Measurements from ENCODE around the gene SLC9B1.

Gene SLC9B1

DNA sequence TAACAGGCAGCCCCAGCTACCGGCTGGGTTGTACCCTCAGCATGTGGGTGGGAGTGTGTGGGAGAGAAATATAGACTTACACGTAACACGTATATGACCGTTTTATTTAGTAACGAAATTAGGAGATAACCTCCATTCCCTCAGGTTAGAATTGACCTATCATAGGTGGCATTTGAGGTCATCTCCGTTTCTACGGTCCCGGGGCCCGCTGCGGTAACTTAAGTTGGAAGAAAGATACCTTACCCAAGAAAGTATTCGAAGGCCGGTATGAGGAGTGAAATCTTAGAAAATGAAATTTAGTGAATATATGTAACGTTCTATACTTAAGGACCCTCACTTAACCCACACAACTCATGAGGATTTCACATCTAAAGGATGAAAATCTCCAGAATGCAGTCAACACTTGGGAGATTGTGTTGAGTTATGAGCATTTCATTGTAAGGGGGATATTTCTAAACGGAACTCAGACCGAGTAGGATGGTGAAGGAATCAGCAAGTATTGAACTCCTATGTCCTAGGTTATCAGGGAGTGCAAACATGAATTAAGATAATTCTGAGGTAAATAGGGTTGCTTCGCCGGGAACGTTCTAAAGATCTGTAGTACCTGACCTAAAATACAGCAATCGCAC, 149.8 kb downstream of the SLC9B1 start:
- TF ChIP-seq EZH2phosphoT487 (IDR thresholded peaks at IDR 0.05; ENCODE audit: borderline replicate concordance, low read length) = no peak
- TF ChIP-seq, protein P1, sequence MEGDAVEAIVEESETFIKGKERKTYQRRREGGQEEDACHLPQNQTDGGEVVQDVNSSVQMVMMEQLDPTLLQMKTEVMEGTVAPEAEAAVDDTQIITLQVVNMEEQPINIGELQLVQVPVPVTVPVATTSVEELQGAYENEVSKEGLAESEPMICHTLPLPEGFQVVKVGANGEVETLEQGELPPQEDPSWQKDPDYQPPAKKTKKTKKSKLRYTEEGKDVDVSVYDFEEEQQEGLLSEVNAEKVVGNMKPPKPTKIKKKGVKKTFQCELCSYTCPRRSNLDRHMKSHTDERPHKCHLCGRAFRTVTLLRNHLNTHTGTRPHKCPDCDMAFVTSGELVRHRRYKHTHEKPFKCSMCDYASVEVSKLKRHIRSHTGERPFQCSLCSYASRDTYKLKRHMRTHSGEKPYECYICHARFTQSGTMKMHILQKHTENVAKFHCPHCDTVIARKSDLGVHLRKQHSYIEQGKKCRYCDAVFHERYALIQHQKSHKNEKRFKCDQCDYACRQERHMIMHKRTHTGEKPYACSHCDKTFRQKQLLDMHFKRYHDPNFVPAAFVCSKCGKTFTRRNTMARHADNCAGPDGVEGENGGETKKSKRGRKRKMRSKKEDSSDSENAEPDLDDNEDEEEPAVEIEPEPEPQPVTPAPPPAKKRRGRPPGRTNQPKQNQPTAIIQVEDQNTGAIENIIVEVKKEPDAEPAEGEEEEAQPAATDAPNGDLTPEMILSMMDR (IDR thresholded peaks at IDR 0.05; ENCODE audit: low read depth, low read length, poor library complexity, severe bottlenecking) = no peak
- peaks cover 93% of the 10 kb centered on the region for H3K79me2 ChIP-seq (ENCODE audit: control insufficient read depth, low read length)
- peaks cover 5% of the 10 kb centered on the region for H3F3A ChIP-seq (ENCODE audit: control insufficient read depth, insufficient read depth)
- H3K27ac ChIP-seq (ENCODE audit: low read depth, low read length) = peak overlapping the region; percentile 93
- H3K4me2 ChIP-seq (ENCODE audit: low read length) = peak overlapping the region; percentile 94
- H3K9me3 ChIP-seq (ENCODE audit: control insufficient read depth, insufficient read depth, low read length) = peaks cover 12% of the 10 kb centered on the region; the same call in 1 of the 2 replicates
- H4K20me1 ChIP-seq (ENCODE audit: control insufficient read depth, insufficient read depth, low read depth, low read length) = no peaks in the 10 kb centered on the region
- peaks cover 54% of the 10 kb centered on the region for H3K36me3 ChIP-seq (ENCODE audit: control insufficient read depth, low read length)
- no peaks in the 10 kb centered on the region for H3K9me2 ChIP-seq (replicated peaks; ENCODE audit: control insufficient read depth, low read length)
- H3K4me1 ChIP-seq (ENCODE audit: control insufficient read depth, low read length) = peaks cover 33% of the 10 kb centered on the region
- no peaks in the 10 kb centered on the region for H3K27me3 ChIP-seq (ENCODE audit: control insufficient read depth, low read length)
- H3K4me3 ChIP-seq (ENCODE audit: low read length) = peak overlapping the region; percentile 92

DNA sequence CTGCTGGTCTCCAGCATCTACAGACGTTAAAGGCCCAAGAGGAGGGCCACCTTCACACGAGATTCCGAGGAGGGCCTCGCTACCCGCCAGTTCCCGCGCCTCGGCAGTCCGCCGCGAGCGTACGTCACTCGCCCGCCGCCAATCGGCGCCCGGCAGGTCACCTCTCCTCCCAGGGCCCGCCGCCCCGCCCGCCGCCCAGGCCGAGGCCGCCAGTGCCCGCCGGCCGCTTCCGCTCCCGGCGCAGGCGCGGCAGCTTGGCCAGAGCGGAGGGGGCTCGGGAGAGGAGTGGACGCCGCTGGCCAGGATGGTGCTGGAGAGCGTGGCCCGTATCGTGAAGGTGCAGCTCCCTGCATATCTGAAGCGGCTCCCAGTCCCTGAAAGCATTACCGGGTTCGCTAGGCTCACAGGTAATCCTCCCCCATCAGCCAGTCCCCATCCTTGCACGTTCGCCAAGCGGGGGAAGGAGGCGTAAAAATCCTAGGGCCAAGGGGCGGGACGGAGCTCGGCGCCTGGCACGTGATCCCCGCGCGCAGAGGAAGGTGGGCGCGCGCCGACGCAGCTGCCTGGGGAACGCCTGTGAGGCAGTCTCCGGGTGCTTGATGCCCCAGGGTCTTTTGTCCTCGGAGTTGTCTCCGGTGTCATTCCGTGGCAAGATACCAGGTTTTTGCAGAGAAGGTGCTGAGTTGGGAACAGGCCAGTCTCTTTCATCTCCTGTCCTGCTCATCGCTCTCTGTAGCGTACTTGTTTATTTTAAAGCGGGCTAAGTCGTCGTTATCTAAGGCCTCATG, 150.5 kb downstream of the SLC9B1 start, which contains the start of gene CISD2:
Gene CISD2 (plus strand): TSS at position 212 of the 788 bp plus-strand sequence. CDS start 93 bp downstream, at position 305.
- H3K79me2 ChIP-seq (ENCODE audit: control insufficient read depth, low read length) = peaks cover 93% of the 10 kb centered on the region
- H4K20me1 ChIP-seq (ENCODE audit: control insufficient read depth, insufficient read depth, low read depth, low read length) = no peaks in the 10 kb centered on the region
- peaks cover 7% of the 10 kb centered on the region; the same call in 1 of the 2 replicates for H3K9me3 ChIP-seq (ENCODE audit: control insufficient read depth, insufficient read depth, low read length)
- no peaks in the 10 kb centered on the region for H3K9me2 ChIP-seq (replicated peaks; ENCODE audit: control insufficient read depth, low read length)
- H3K36me3 ChIP-seq (ENCODE audit: control insufficient read depth, low read length) = peaks cover 54% of the 10 kb centered on the region
- peak within 1 kb of the TSS; percentile 94 for H3K4me2 ChIP-seq (ENCODE audit: low read length)
- peak within 1 kb of the TSS; percentile 93 for H3K27ac ChIP-seq (ENCODE audit: low read depth, low read length)
- H3F3A ChIP-seq (ENCODE audit: control insufficient read depth, insufficient read depth) = peaks cover 5% of the 10 kb centered on the region
- TF ChIP-seq, protein P1 (IDR thresholded peaks at IDR 0.05; ENCODE audit: low read depth, low read length, poor library complexity, severe bottlenecking) = no peak
- TF ChIP-seq EZH2phosphoT487 (IDR thresholded peaks at IDR 0.05; ENCODE audit: borderline replicate concordance, low read length) = no peak
- no peaks in the 10 kb centered on the region for H3K27me3 ChIP-seq (ENCODE audit: control insufficient read depth, low read length)
- H3K4me1 ChIP-seq (ENCODE audit: control insufficient read depth, low read length) = peaks cover 33% of the 10 kb centered on the region
- H3K4me3 ChIP-seq (ENCODE audit: low read length) = peak within 1 kb of the TSS; percentile 92

DNA sequence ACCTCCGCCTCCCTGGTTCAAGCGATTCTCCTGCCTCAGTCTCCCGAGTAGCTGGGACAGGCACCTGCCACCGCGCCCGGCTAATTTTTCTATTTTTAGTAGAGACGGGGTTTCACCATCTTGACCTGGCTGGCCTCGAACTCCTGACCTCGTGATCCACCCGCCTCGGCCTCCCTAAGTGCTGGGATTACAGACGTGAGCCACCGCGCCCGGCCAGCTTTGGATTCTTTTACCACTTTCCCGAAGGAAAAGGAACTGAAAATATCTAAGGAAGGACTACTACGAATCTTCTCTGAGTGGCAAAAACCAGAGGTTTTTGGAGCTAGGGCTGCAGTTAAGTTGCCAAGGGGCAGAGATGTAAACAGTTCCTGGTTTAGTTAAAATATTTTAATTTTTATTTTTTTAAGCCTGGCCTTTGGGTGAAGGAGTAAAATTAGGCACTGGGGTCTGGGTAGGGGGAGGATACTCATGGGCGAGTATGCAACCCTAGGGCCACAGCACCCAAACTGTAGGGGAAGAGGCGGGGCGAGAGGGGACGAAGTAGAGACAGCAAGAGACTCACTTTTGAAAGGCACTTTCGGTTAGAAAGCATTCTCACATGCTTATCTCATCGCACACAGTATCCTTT, 151.2 kb downstream of the SLC9B1 start:
- no peaks in the 10 kb centered on the region for H3K27me3 ChIP-seq (ENCODE audit: control insufficient read depth, low read length)
- H3K27ac ChIP-seq (ENCODE audit: low read depth, low read length) = peak overlapping the region; percentile 93
- H3K9me3 ChIP-seq (ENCODE audit: control insufficient read depth, insufficient read depth, low read length) = peaks cover 6% of the 10 kb centered on the region; the same call in 1 of the 2 replicates
- H3K4me2 ChIP-seq (ENCODE audit: low read length) = peak overlapping the region; percentile 94
- peak overlapping the region; percentile 92 for H3K4me3 ChIP-seq (ENCODE audit: low read length)
- H3K4me1 ChIP-seq (ENCODE audit: control insufficient read depth, low read length) = peaks cover 33% of the 10 kb centered on the region
- H3K79me2 ChIP-seq (ENCODE audit: control insufficient read depth, low read length) = peaks cover 93% of the 10 kb centered on the region
- no peaks in the 10 kb centered on the region for H4K20me1 ChIP-seq (ENCODE audit: control insufficient read depth, insufficient read depth, low read depth, low read length)
- peaks cover 5% of the 10 kb centered on the region for H3F3A ChIP-seq (ENCODE audit: control insufficient read depth, insufficient read depth)
- peaks cover 54% of the 10 kb centered on the region for H3K36me3 ChIP-seq (ENCODE audit: control insufficient read depth, low read length)
- no peak for TF ChIP-seq EZH2phosphoT487 (IDR thresholded peaks at IDR 0.05; ENCODE audit: borderline replicate concordance, low read length)
- TF ChIP-seq, protein P1 (IDR thresholded peaks at IDR 0.05; ENCODE audit: low read depth, low read length, poor library complexity, severe bottlenecking) = no peak
- H3K9me2 ChIP-seq (replicated peaks; ENCODE audit: control insufficient read depth, low read length) = no peaks in the 10 kb centered on the region
